B cell (primary cell): ENCODE measurements around the gene TWNK. TPM values are rescaled to one million over a fixed set of nuclear protein-coding genes. Genes with fewer than 3 reads are reported as not detected.

Source experiments
- ATAC-seq: fragments of 200-7000 bp; cut with Tn5 transposase; one replicate; pipeline ENCODE4 v1.10.0; 2021; ENCODE audit warnings: low read depth, mild to moderate bottlenecking, moderate number of reproducible peaks, moderate library complexity
- CTCF ChIA-PET: fragments of 350-600 bp; sonication (Branson Sonifier 250); formaldehyde crosslinking; loops from one replicate; lab custom pipeline; 2021; ENCODE audit warnings: antibody characterized with exemption, inconsistent platforms; lab: Charles Lee
- POLR2A ChIA-PET: fragments of 350-600 bp; sonication (Branson Sonifier 250); formaldehyde crosslinking; loops from one replicate; lab custom pipeline; 2021; ENCODE audit warnings: antibody characterized with exemption; lab: Charles Lee
- DNase-seq: peaks from one replicate; pipeline ENCODE4 v3.0.0; 2013
- H2AFZ ChIP-seq: 2 replicates; pipeline ENCODE4 v1.6.1; 2012; ENCODE audit warnings: mild to moderate bottlenecking, low read depth, low read length; ENCODE audit not compliant: insufficient read depth, poor library complexity, severe bottlenecking
- H3K27ac ChIP-seq, 2 donors: 1 replicate in 1 of 2; 2 replicates in 1 of 2; pipeline ENCODE4 v1.5.1; 2012 to 2013; ENCODE audit warnings: low read length in 2 of 2, mild to moderate bottlenecking in 2 of 2, moderate library complexity in 1 of 2
- H3K27me3 ChIP-seq, 4 experiments: fragments of 200-600 bp in 1 of 4; sonication (generic) in 1 of 4; replicated peaks in 1 of 4; 1 replicate in 2 of 4; 2 replicates in 2 of 4; pipeline versions ENCODE4 v1.6.1 to v1.7.0; 2013 to 2016; ENCODE audit warnings: low read length in 3 of 4, mild to moderate bottlenecking in 2 of 4, mixed read lengths in 1 of 4, moderate library complexity in 1 of 4; ENCODE audit not compliant: insufficient read depth in 4 of 4, control insufficient read depth in 3 of 4; ENCODE audit errors: control extremely low read depth in 1 of 4
- H3K36me3 ChIP-seq, 2 experiments: replicated peaks in 1 of 2; 1 replicate in 1 of 2; 2 replicates in 1 of 2; pipeline versions ENCODE4 v1.6.1 to v1.7.1; 2013; ENCODE audit warnings: low read length in 1 of 2; ENCODE audit not compliant: insufficient read depth in 2 of 2, control insufficient read depth in 1 of 2; ENCODE audit errors: control extremely low read depth in 1 of 2, extremely low read depth in 1 of 2
- H3K4me1 ChIP-seq, 2 donors: fragments of 200-600 bp in 1 of 2; sonication (generic) in 1 of 2; 1 replicate in 1 of 2; 2 replicates in 1 of 2; pipeline versions ENCODE4 v1.5.1 to v1.6.1; 2013 to 2017; ENCODE audit warnings: low read length in 2 of 2; ENCODE audit not compliant: control insufficient read depth in 2 of 2, insufficient read depth in 2 of 2
- H3K4me2 ChIP-seq: replicated peaks from 2 replicates; pipeline ENCODE3; 2012; ENCODE audit warnings: mild to moderate bottlenecking, low read depth, low read length; ENCODE audit not compliant: poor library complexity, severe bottlenecking
- H3K4me3 ChIP-seq, 5 experiments: fragments of 200-600 bp in 1 of 5; sonication (generic) in 1 of 5; 1 replicate in 3 of 5; 2 replicates in 2 of 5; pipeline versions ENCODE4 v1.5.1 to v1.7.0; 2011 to 2016; ENCODE audit warnings: low read length in 4 of 5, mild to moderate bottlenecking in 4 of 5, low read depth in 2 of 5, control low read depth in 1 of 5, moderate library complexity in 1 of 5; ENCODE audit not compliant: insufficient read depth in 1 of 5; ENCODE audit errors: control extremely low read depth in 1 of 5, extremely low read depth in 1 of 5
- H3K79me2 ChIP-seq: fragments of 200-600 bp; sonication (generic); one replicate; pipeline ENCODE4 v1.6.0; 2016; ENCODE audit warnings: low read length; ENCODE audit not compliant: control insufficient read depth, insufficient read depth
- H3K9ac ChIP-seq: fragments of 200-600 bp; sonication (generic); 2 replicates; pipeline ENCODE4 v1.6.1; 2017; ENCODE audit warnings: mild to moderate bottlenecking, low read length, moderate library complexity
- H3K9me3 ChIP-seq, 3 donors: one replicate each; pipeline versions ENCODE4 v1.6.1 to v1.7.1; 2013; ENCODE audit warnings: low read length in 2 of 3; ENCODE audit not compliant: control insufficient read depth in 2 of 3, insufficient read depth in 1 of 3; ENCODE audit errors: control extremely low read depth in 1 of 3
- H4K20me1 ChIP-seq: 2 replicates; pipeline ENCODE4 v1.6.0; 2012; ENCODE audit warnings: mild to moderate bottlenecking, low read length; ENCODE audit not compliant: insufficient read depth, control insufficient read depth, poor library complexity, severe bottlenecking
- H3K27ac Mint-ChIP-seq: one replicate; pipeline ENCODE4 v1.8.0; 2021; ENCODE audit warnings: mixed read lengths
- H3K27me3 Mint-ChIP-seq: one replicate; pipeline ENCODE4 v1.8.0; 2021; ENCODE audit warnings: mixed read lengths
- H3K4me1 Mint-ChIP-seq: one replicate; pipeline ENCODE4 v1.8.0; 2021; ENCODE audit warnings: mixed read lengths
- H3K4me3 Mint-ChIP-seq: one replicate; pipeline ENCODE4 v1.8.0; 2021; ENCODE audit warnings: mixed read lengths
- H3K9me3 Mint-ChIP-seq: one replicate; pipeline ENCODE4 v1.8.0; 2022; ENCODE audit warnings: mixed read lengths; ENCODE audit not compliant: insufficient read depth
- CTCF ChIP-seq: fragments of 200-600 bp; IDR thresholded peaks from one replicate; pipeline ENCODE4 v1.8.0; 2022; ENCODE audit warnings: antibody characterized with exemption, mild to moderate bottlenecking
- EZH2 ChIP-seq: IDR thresholded peaks from 2 replicates; pipeline ENCODE4 v1.6.1; 2012; ENCODE audit warnings: borderline replicate concordance, low read depth, mild to moderate bottlenecking, moderate library complexity, low read length; ENCODE audit not compliant: insufficient read depth, poor library complexity, severe bottlenecking
- WGBS: methylation state at CpG from one replicate; pipeline ENCODE4 v1.1.5; 2013; ENCODE audit warnings: missing lambda C conversion rate; ENCODE audit not compliant: insufficient coverage; 5-methylcytosine and 5-hydroxymethylcytosine counted together
- intact Hi-C: fragments of 100-400 bp; cut with micrococcal nuclease; formaldehyde crosslinking; loops from one replicate; pipeline ENCODE4 v1.10.0; 2022
- polyA plus RNA-seq: library from polyadenylated mRNA; depleted of rRNA; stranded (reverse); fragments of >200 nt; gene quantifications from 2 replicates; pipeline ENCODE4 v1.2.3, GENCODE V29; 2012
- total RNA-seq, 2 donors: library from RNA; stranded (reverse); fragments of 120-200 nt in 1 of 2; gene quantifications; 1 replicate in 1 of 2; 2 replicates in 1 of 2; pipeline versions ENCODE4 v1.2.3 to v1.2.4, GENCODE V29; 2013 to 2022

TWNK gene
- total and polyA plus RNA-seq, 2 donors (not counting 1 experiment from before 2014, with no cell fraction given) = 7.2 to 11.8 TPM

- TF ChIP-seq CTCF (no peak), EZH2 (no peak)
- Histone ChIP-seq H2AFZ (peak overlapping the region; percentile 92), H3K36me3 (peaks cover 0 to 3% of the 10 kb centered on the region in 2 experiments), H3K9me3 (peaks cover 0 to 4% (median 0%) of the 10 kb centered on the region in 3 donors), H4K20me1 (no peaks in the 10 kb centered on the region), H3K4me2 (peak overlapping the region; percentile 78), H3K79me2 (no peaks in the 10 kb centered on the region), H3K27me3 (peaks cover 0 to 22% (median 6%) of the 10 kb centered on the region in 4 experiments), H3K4me1 (peaks cover 6 to 15% of the 10 kb centered on the region in 2 donors), H3K9ac (peak overlapping the region; percentile 69), H3K4me3 (peak overlapping the region; percentile 50 to 76 (median 68)), H3K27ac (peak overlapping the region in 1 of 2 donors; percentile 76)
- 6% methylated on average over 34 of the region's 40 CpGs for WGBS
- ChIA-PET POLR2A (interaction anchor here (0.5 to 2.1 kb wide), 8 partner anchors 9 to 1674 kb away, joined by 3 to 20 read pairs (median 5); partner anchors contain the start of genes KAZALD1, PDZD7 and SFXN3), CTCF (interaction anchor here (1.0 to 7.8 kb wide), 13 partner anchors 8 to 98 kb away, joined by 3 to 306 read pairs (median 9); partner anchors contain the start of genes KAZALD1, PDZD7 and SFXN3)
- Mint-ChIP-seq H3K27ac (peak overlapping the region; percentile 90), H3K4me1 (peaks cover 17% of the 10 kb centered on the region), H3K27me3 (peaks cover 19% of the 10 kb centered on the region), H3K4me3 (peak overlapping the region; percentile 100), H3K9me3 (no peaks in the 10 kb centered on the region)
- intact Hi-C loops = loop anchor here (1.0 to 5.0 kb wide), 3 partner anchors 7 to 309 kb away; partner anchors contain the start of gene BTRC
- peak; percentile 90 for ATAC-seq
- DNase-seq = peak; percentile 88
Observed at GRCh38 chr10:101042667-101043362, 55.5 kb downstream of the TWNK start.
